GM12878 (cell line): ENCODE data around the gene STRA8. TPM values are rescaled to one million over a fixed set of nuclear protein-coding genes. Genes with fewer than 3 reads are reported as not detected.

Experiments
- ATAC-seq: fragments of 200-7000 bp; cut with Tn5 transposase; 3 replicates; pipeline ENCODE4 v1.9.1; 2020; ENCODE audit warnings: mild to moderate bottlenecking, moderate library complexity
- Bru-seq: library from RNA; stranded (reverse); fragments of 400-500 nt; gene quantifications from one replicate; lab custom pipeline; 2021; lab: Mats Ljungman, UMichigan
- BruChase-seq, 2 experiments: library from RNA; stranded (reverse); fragments of 400-500 nt; gene quantifications; one replicate each; lab custom pipeline; 2021; lab: Mats Ljungman, UMichigan
- BruUV-seq: library from RNA; stranded (reverse); fragments of 400-500 nt; replicated peaks from 2 replicates; lab custom pipeline; 2021; lab: Mats Ljungman, UMichigan
- CTCF ChIA-PET: fragments of 300-600 bp; sonication (Branson Sonifier 250); formaldehyde crosslinking; extraction: SDS; loops from one replicate; lab custom pipeline; 2021; ENCODE audit warnings: inconsistent platforms; lab: Yijun Ruan, JAX
- POLR2A ChIA-PET: fragments of 350-600 bp; formaldehyde crosslinking; extraction: SDS; loops from one replicate; lab custom pipeline; 2021; ENCODE audit warnings: inconsistent platforms; lab: Charles Lee
- RAD21 ChIA-PET: fragments of 300-600 bp; sonication (Branson Sonifier 250); formaldehyde crosslinking; loops from one replicate; lab custom pipeline; 2023; ENCODE audit warnings: antibody characterized with exemption; ENCODE audit not compliant: unreplicated experiment; lab: Charles Lee
- SMC1A ChIA-PET: fragments of 300-600 bp; sonication (Branson Sonifier 250); formaldehyde crosslinking; loops from one replicate; lab custom pipeline; 2023; ENCODE audit not compliant: unreplicated experiment, uncharacterized antibody; lab: Charles Lee
- DNase-seq: peaks from one replicate; pipeline ENCODE4 v3.0.0-alpha.2; 2011; ENCODE audit warnings: low read depth, low spot score
- FAIRE-seq: peaks from 3 replicates; lab custom pipeline; 2011; peaks lifted over from hg19 to GRCh38; lab: Jason Lieb, UNC
- H2AFZ ChIP-seq: 2 replicates; pipeline ENCODE4 v1.6.0; 2011; ENCODE audit warnings: low read depth, low read length, control low read depth; ENCODE audit not compliant: control insufficient read depth
- H3K27ac ChIP-seq: 2 replicates; pipeline ENCODE4 v1.5.1; 2011; ENCODE audit warnings: control low read depth; ENCODE audit not compliant: control insufficient read depth, insufficient read depth
- H3K27me3 ChIP-seq, 2 experiments: replicated peaks in 1 of 2; 2 replicates each; pipeline versions ENCODE4 v1.6.0 to v1.6.1; 2011; ENCODE audit warnings: low read length in 1 of 2; ENCODE audit not compliant: control insufficient read depth in 2 of 2, insufficient read depth in 2 of 2
- H3K36me3 ChIP-seq, 2 experiments: 2 replicates each; pipeline ENCODE4 v1.5.1; 2011; ENCODE audit warnings: low read length in 1 of 2; ENCODE audit not compliant: control insufficient read depth in 2 of 2, insufficient read depth in 2 of 2
- H3K4me1 ChIP-seq: 2 replicates; pipeline ENCODE4 v1.6.1; 2011; ENCODE audit warnings: mild to moderate bottlenecking, low read length, moderate library complexity, mixed read lengths; ENCODE audit not compliant: control insufficient read depth, insufficient read depth
- H3K4me2 ChIP-seq: 2 replicates; pipeline ENCODE4 v1.6.0; 2011; ENCODE audit warnings: control low read depth; ENCODE audit not compliant: control insufficient read depth, insufficient read depth
- H3K4me3 ChIP-seq: fragments of 200-600 bp; sonication (generic); 2 replicates; pipeline ENCODE4 v1.5.1; 2016
- H3K79me2 ChIP-seq: 2 replicates; pipeline ENCODE4 v1.6.0; 2011; ENCODE audit warnings: low read length; ENCODE audit not compliant: control insufficient read depth, insufficient read depth
- H3K9ac ChIP-seq: 2 replicates; pipeline ENCODE4 v1.8.0; 2011; ENCODE audit warnings: low read length, control low read depth, mixed read lengths; ENCODE audit not compliant: control insufficient read depth, insufficient read depth
- H3K9me3 ChIP-seq: replicated peaks from 3 replicates; pipeline ENCODE4 v1.5.1; 2011; ENCODE audit warnings: mild to moderate bottlenecking, low read length; ENCODE audit not compliant: control insufficient read depth, insufficient read depth
- H4K20me1 ChIP-seq: 2 replicates; pipeline ENCODE4 v1.6.0; 2011; ENCODE audit not compliant: control insufficient read depth, insufficient read depth
- BRCA1 ChIP-seq: IDR thresholded peaks from 2 replicates; pipeline ENCODE4 v1.6.1; 2011; ENCODE audit warnings: low read depth, low read length, improper control_type of control experiment
- ELK1 ChIP-seq: IDR thresholded peaks from 2 replicates; pipeline ENCODE4 v1.6.1; 2012; ENCODE audit warnings: low read depth, low read length, improper control_type of control experiment
- FOS ChIP-seq: IDR thresholded peaks from 3 replicates; pipeline ENCODE4 v1.6.1; 2011; ENCODE audit warnings: borderline replicate concordance; ENCODE audit not compliant: insufficient read length; ENCODE audit errors: extremely low read depth
- LARP7 ChIP-seq: fragments of 450-650 bp; IDR thresholded peaks from 2 replicates; pipeline ENCODE4 v1.6.1; 2017; ENCODE audit warnings: mild to moderate bottlenecking
- NKRF ChIP-seq: fragments of 450-650 bp; conservative IDR thresholded peaks from 2 replicates; pipeline ENCODE4 v1.6.1; 2017; ENCODE audit warnings: mild to moderate bottlenecking, moderate library complexity
- PRDM15 ChIP-seq: fragments of 450-650 bp; formaldehyde crosslinking; IDR thresholded peaks from 2 replicates; pipeline ENCODE4 v1.4.0; 2020; ENCODE audit warnings: mild to moderate bottlenecking, moderate library complexity
- RAD51 ChIP-seq: fragments of 450-650 bp; IDR thresholded peaks from 2 replicates; pipeline ENCODE4 v1.6.1; 2016; ENCODE audit warnings: moderate library complexity, mild to moderate bottlenecking, inconsistent platforms
- RFX5 ChIP-seq: IDR thresholded peaks from 2 replicates; pipeline ENCODE4 v1.6.1; 2011; ENCODE audit warnings: low read depth, low read length, improper control_type of control experiment
- ZNF687 ChIP-seq: fragments of 450-650 bp; IDR thresholded peaks from 2 replicates; pipeline ENCODE4 v1.6.1; 2017; ENCODE audit warnings: mild to moderate bottlenecking, moderate library complexity
- WGBS: methylation state at CpG from one replicate; pipeline ENCODE4 v1.1.6; 2016; ENCODE audit warnings: low lambda C conversion rate; ENCODE audit not compliant: insufficient replicate concordance, insufficient coverage; ENCODE audit errors: missing lambda C conversion rate; 5-methylcytosine and 5-hydroxymethylcytosine counted together
- in situ Hi-C: fragments of 300-500 bp; cut with MboI; formaldehyde crosslinking; loops from 9 replicates; pipeline ENCODE4 v1.14.3; 2018; ENCODE audit warnings: mixed read lengths
- intact Hi-C: fragments of 100-400 bp; cut with micrococcal nuclease; formaldehyde crosslinking; loops from one replicate; pipeline ENCODE4 v1.14.2; 2022; ENCODE audit not compliant: unreplicated experiment
- long read RNA-seq, 2 experiments: library from polyadenylated mRNA; unstranded; transcript quantifications; one replicate each; pipeline ENCODE4 v2.0.0, GENCODE V29; 2019 to 2020
- polyA minus RNA-seq, 3 experiments: library from RNA; depleted of rRNA, polyadenylated mRNA; stranded (reverse); fragments of >200 nt; gene quantifications; 2 replicates each; pipeline ENCODE4 v1.2.3, GENCODE V29; 2011
- polyA plus RNA-seq, 11 experiments: library from polyadenylated mRNA; depleted of rRNA in 4 of 11; unstranded in 6 of 11; stranded (reverse) in 5 of 11; fragments of >200 nt; fragmentation: Nextera tagmentation in 4 of 11; fragmentation: Illumina TruSeq in 1 of 11; extraction: Ambion mirVana in 4 of 11; extraction: Trizol in 1 of 11; gene quantifications; 1 replicate in 1 of 11; 2 replicates in 10 of 11; pipeline versions ENCODE4 v1.2.1 to v1.2.3, GENCODE V29; 2011 to 2016; ENCODE audit warnings: inconsistent platforms in 2 of 11, missing spikeins in 2 of 11, low read depth in 1 of 11
- total RNA-seq, 4 experiments: library from RNA; depleted of rRNA in 3 of 4; stranded (reverse); fragments of >200 nt in 3 of 4; fragmentation: Illumina TruSeq in 1 of 4; extraction: Trizol in 1 of 4; gene quantifications; 2 replicates each; pipeline versions ENCODE4 v1.2.1 to v1.2.3, GENCODE V29; 2013 to 2021

STRA8 gene
- not detected in 2 replicates for total RNA-seq (2013; cell fraction: nucleolus; rRNA removed)
- total RNA-seq (2014; rRNA removed) (not detected in 2 replicates), total RNA-seq (2014; rRNA removed; fragmentation: Illumina TruSeq; extraction: Trizol) (not detected in 2 replicates), total RNA-seq (2021) (not detected in 2 replicates), polyA plus RNA-seq (2011; rRNA removed) (0.14 and 0.15 TPM in 2 replicates), polyA plus RNA-seq (2014; fragmentation: Illumina TruSeq; extraction: Trizol) (not detected in 2 replicates), polyA plus RNA-seq (2014; fragmentation: Nextera tagmentation; extraction: Ambion mirVana) (not detected), polyA plus RNA-seq (2014; rRNA removed) (not detected in 2 replicates), polyA plus RNA-seq (2016; fragmentation: Nextera tagmentation; extraction: Ambion mirVana) (not detected), polyA minus RNA-seq (2011; rRNA and poly(A)+ RNA removed) (not detected in 2 replicates), Bru-seq, nascent RNA (percentile 16 among the genes with signal in this experiment), BruChase-seq, experiment 1, labeled RNA remaining after a 6-hour chase (percentile 21 among the genes with signal in this experiment), BruChase-seq, experiment 2, labeled RNA remaining after a 2-hour chase (percentile 21 among the genes with signal in this experiment)
- polyA plus RNA-seq (2011; ENCODE audit: low read depth), result not detected
- polyA plus RNA-seq (2011; cell fraction: cytosol; rRNA removed), result 0.06 and 0.10 TPM in 2 replicates
- polyA plus RNA-seq (2011; cell fraction: nucleus; rRNA removed), result 0.57 and 0.87 TPM in 2 replicates
- polyA plus RNA-seq (2012), result not detected in 2 replicates
- polyA minus RNA-seq (2011; cell fraction: cytosol; rRNA and poly(A)+ RNA removed), result not detected in 2 replicates
- not detected in 2 replicates for polyA minus RNA-seq (2011; cell fraction: nucleus; rRNA and poly(A)+ RNA removed)
- long read RNA-seq, experiment 1, result 0 reads
- long read RNA-seq, experiment 2, result 0 reads

- ChIA-PET RAD21 (no interaction called here), CTCF (interaction anchor here (0.9 to 1.9 kb wide), 5 partner anchors 9 to 76 kb away, joined by 3 to 6 read pairs (median 3); no protein-coding TSS in a partner anchor)
- BruUV-seq, result no TSS peak
- TF ChIP-seq NKRF (no peak), FOS (no peak), RAD51 (no peak), ELK1 (no peak), BRCA1 (no peak), PRDM15 (no peak), RFX5 (no peak), LARP7 (no peak), ZNF687 (no peak)
Measured at GRCh38 chr7:135233570-135233969, at the start of gene STRA8. Gene STRA8 (plus strand): TSS chr7:135233838. CDS start chr7:135240525, 6,687 bp downstream.

More at GRCh38 chr7:135233570-135233969, at the start of gene STRA8:
- H3K4me2 ChIP-seq, result no peak within 1 kb of the TSS
- POLR2A ChIA-PET, result interaction anchor here (0.9 kb wide), 1 partner anchor 31 kb away, joined by 3 read pairs; no protein-coding TSS in a partner anchor
- H3K4me3 ChIP-seq, result no peak within 1 kb of the TSS
- SMC1A ChIA-PET, result interaction anchor here (1.1 to 1.2 kb wide), 2 partner anchors 20 to 64 kb away, joined by 3 read pairs; no protein-coding TSS in a partner anchor
- H4K20me1 ChIP-seq, result no peaks in the 10 kb centered on the region
- no peak for ATAC-seq
- no peak within 1 kb of the TSS for H3K9ac ChIP-seq
- intact Hi-C loops, result no loop called here
- DNase-seq, result no peak
- no peaks in the 10 kb centered on the region for H3K36me3 ChIP-seq
- no peak within 1 kb of the TSS for H3K27ac ChIP-seq
- 81% methylated on average over 28 of the region's 28 CpGs for WGBS
- no peak within 1 kb of the TSS for H2AFZ ChIP-seq
- peaks cover 14% of the 10 kb centered on the region for H3K4me1 ChIP-seq
- no peaks in the 10 kb centered on the region; the same call in 1 of the 3 replicates for H3K9me3 ChIP-seq
- FAIRE-seq, result no peak
- no peaks in the 10 kb centered on the region for H3K27me3 ChIP-seq
- H3K79me2 ChIP-seq, result no peaks in the 10 kb centered on the region
- in situ Hi-C loops, result no loop called here
